Neural progenitor cell (in vitro differentiated cells): ENCODE data around the gene ZNF273.

Experiments used
- CTCF ChIP-seq: fragments of 200-600 bp; sonication (generic); IDR thresholded peaks from 2 replicates; pipeline ENCODE4 v1.5.1; 2017; ENCODE audit warnings: antibody characterized with exemption, mild to moderate bottlenecking
- EZH2phosphoT487 ChIP-seq: fragments of 200-600 bp; sonication (generic); IDR thresholded peaks from 2 replicates; pipeline ENCODE4 v1.6.1; 2017; ENCODE audit warnings: antibody characterized with exemption

DNA sequence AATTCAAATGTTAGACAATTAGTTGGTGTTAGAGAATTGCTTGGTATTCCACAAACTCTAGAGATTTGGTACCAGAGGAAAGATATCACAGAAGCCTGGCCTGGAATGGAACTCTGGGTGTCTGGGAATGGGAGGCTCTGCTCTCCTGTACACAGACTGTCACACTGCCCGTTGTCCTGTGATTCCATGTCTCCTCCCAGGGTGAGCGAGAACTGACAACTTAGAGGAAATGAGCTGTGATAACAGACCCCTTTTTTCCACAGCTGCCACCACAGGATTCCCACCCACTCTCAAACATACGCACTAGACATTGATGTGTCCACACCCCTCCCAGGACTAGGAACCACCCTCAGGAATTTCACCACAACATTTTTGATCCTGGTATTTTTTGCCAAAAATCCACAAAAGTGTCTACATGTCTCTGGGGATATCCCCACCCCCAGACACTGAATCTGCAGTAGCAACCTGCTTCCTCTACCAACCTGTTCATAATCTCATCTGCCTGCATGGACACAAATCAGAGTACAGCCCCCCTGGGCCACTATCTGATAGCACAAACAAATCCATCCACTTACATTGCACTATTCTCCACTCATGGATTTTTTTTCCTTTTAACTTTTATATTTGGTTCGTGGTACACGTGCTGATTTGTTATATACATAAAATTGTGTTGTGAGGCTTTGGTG lies 4.7 kb downstream of the ZNF273 start:
- TF ChIP-seq CTCF (no peak), EZH2phosphoT487 (no peak)
